TTC549 (cell line): Measurements from ENCODE around the gene PLK1.
A peak's percentile ranks its signal among the peaks of the same experiment; 100 is the strongest.
"Not testable (repeated sequence)": the region's sequence is repeated elsewhere in the genome, so short reads cannot be mapped to it uniquely, and the experiment has no call there.

ENCODE experiments used
- FAIRE-seq: peaks from 2 replicates; lab custom pipeline; 2012; peaks lifted over from hg19 to GRCh38; lab: Jason Lieb, UNC

The PLK1 gene

GRCh38 chr16:23678430-23679273 lies at the start of gene PLK1:
TSS of gene PLK1 (plus strand) at chr16:23678889. CDS start at chr16:23678933, 44 bp downstream.
- FAIRE-seq = peak; percentile 34

GRCh38 chr16:23629516-23629915 lies 49.2 kb upstream of the PLK1 start:
- no peak for FAIRE-seq

- not testable (repeated sequence) for FAIRE-seq
Measured at GRCh38 chr16:23631874-23632273, 46.8 kb upstream of the PLK1 start.

- no peak for FAIRE-seq
Measured at GRCh38 chr16:23634461-23635036, 44.1 kb upstream of the PLK1 start.

- no peak for FAIRE-seq
Measured at GRCh38 chr16:23635958-23636357, 42.7 kb upstream of the PLK1 start.

DNA sequence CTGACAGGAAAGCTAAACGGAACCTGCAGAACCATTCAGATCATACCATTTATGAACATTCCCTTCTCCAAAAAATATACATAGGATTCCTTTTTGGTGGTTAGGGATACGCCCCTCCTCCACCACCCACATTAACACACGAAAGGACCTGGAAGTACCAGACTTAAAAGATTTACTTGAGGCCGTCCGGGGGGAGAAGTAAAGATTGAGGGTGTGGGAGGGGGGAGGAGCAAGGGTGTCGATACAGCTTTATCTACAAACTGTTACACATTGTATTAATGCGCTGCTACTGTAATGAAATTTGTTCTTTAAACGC lies 38.1 kb upstream of the PLK1 start:
- no peak for FAIRE-seq

GRCh38 chr16:23640931-23641765 lies 37.5 kb upstream of the PLK1 start, which contains the start of the genes DCTN5 and PALB2:
TSS of gene DCTN5 (plus strand) at chr16:23641466. CDS start at chr16:23641543, 77 bp downstream.
TSS of gene PALB2 (minus strand) at chr16:23641310. CDS start at chr16:23641157, 153 bp downstream.
- no peak for FAIRE-seq

DNA sequence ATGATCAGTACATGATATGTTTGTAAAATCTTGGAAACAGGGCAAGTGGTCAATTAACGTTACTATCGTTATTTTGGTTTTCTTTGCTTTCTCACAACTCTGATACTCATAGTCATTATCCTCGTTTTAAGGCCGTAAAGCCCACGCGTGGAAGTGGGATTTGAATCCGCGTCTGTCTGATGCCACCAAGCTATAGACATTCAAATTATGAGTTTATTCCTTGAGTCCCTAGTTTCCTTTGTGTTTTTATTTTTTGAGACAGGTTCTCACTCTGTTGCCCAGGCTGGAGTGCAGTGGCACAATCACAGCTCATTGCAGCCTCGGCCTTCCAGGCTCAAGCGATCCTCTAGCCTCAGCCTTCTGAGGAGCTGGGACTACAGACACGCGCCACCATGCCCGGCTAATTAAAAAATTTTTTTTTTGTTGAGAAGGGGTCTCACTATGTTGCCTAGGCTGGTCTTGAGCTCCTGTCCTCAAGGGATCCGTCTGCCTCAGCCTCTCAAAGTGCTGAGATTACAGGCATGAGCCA lies 36.4 kb upstream of the PLK1 start:
- FAIRE-seq = no peak

GRCh38 chr16:23650674-23651416 lies 27.8 kb upstream of the PLK1 start:
- no peak for FAIRE-seq

DNA sequence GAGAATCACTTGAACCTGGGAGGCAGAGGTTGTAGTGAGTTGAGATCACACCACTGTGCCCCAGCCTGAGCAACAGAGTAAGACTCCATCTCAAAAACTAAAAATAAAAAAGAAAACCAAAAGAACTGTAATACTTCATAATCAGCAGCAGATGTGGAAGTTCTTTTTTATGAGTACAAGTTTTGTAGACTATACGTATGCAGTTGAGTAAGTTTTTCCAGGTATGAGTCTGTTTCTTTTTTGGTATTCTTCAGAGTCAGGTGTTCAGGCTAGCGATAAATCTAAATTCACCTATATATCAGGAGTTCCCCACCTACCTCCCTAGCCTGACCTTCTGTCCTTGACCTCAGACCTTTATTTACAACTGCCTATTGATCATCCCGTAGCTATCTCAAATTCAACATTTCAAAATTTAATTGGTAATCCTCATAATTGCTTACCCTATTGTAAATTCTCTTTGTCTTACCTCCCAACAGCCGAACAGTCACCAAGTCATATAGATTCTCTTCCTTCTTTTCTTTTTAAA lies 26.7 kb upstream of the PLK1 start:
- FAIRE-seq = no peak

GRCh38 chr16:23663918-23664317 lies 14.8 kb upstream of the PLK1 start:
- no peak for FAIRE-seq

GRCh38 chr16:23666571-23667354 lies 11.9 kb upstream of the PLK1 start:
- no peak for FAIRE-seq

GRCh38 chr16:23667355-23667659 lies 11.4 kb upstream of the PLK1 start:
- FAIRE-seq = no peak

DNA sequence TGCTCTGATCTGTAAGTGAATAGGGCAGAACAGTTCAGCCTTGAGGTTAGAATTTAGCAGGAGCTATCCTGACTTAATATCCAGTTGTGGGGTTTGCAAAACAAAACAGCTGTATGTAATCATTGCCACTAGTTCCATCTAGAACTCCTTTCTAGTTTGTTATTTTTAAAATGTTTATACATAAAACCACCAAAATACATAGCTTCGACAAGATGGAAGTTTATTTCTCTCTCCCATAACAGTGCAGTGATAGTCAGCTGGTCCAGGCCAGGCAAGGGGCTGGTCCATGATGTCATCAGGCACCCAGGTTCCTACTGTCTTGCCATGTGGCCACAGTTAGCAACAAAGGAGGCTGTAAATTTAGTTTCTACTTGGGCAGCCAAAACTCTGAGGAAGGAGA lies 10.5 kb upstream of the PLK1 start:
- no peak for FAIRE-seq

DNA sequence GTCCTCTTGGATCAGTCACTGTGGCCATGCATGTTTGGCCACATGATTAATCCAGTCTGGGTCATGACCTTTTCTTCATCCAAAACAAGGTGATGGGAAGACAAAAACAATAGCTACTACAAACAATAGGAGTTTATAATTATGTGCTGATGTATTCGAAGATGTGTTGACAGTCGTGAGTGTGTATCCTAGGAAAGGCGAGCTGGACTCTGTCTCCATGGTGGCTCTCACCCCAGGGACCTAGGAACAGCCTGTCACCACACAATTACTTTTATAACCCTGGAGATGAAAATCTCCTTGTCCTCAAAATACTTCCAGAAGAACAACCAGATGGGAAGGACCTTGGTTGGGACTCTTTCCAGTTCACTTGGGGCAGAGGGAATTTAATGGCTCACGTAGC lies 9.8 kb upstream of the PLK1 start:
- FAIRE-seq = no peak

DNA sequence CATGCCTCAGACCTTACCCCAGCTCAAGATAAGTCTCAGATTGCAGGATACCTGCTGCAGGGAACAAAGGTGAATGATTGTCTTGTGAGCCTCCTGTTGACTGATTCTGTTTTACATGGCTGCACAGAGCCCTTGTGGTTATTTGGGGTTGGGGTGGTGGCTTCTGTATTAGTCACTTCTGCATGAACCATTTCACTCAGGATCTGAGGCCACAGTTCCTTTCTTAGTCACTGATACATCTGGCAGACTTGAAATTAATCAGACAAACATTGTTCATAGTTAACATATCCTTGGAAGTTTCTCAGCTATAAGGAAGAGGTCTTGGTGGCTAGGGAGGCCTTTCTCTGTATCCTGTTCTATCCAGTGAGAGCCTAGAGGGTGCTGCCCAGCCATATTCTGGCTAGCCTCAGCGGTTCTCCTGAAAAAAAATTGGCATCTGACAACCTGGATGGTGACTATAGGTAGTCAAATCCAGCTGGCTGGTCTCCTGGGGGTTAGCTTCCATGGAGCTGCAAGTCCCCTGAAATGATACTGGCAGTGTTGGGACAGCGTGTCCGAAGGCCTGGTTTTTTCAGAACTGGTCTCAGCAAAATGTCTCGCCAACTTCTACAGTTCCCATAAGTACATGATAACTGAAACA lies 8.4 kb upstream of the PLK1 start:
- FAIRE-seq = no peak

DNA sequence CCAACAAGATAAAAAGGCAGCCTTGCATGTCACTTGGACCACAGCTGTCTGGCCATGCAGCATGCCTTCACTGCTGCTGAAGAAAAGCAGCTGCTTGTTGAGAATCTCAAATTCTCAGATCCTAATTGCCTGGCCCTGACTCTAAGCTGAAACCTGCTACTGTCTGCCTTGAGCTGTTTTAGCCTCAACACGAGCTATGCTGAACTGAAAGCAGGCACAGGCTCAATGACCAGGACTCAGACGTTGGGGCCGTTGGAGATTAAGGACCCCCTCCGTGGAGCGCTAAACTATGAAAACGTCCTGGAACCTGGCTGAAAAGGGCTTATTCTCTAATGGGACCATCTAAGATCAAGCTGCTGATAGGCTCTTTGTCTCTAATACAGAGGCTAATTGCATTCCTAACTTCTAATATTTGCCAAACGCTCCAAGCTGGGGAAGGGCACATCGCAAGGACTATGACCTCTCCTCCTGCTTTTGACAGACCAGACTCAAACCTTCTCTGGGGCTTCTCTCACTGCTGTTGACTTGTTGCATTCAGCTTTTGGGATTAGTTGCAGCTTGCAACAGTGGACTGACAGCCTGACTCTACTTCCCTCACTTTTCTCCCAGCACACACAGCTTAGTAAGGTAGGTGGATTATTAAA lies 4.6 kb upstream of the PLK1 start:
- no peak for FAIRE-seq

GRCh38 chr16:23676924-23677480 lies 1.7 kb upstream of the PLK1 start:
- no peak for FAIRE-seq

DNA sequence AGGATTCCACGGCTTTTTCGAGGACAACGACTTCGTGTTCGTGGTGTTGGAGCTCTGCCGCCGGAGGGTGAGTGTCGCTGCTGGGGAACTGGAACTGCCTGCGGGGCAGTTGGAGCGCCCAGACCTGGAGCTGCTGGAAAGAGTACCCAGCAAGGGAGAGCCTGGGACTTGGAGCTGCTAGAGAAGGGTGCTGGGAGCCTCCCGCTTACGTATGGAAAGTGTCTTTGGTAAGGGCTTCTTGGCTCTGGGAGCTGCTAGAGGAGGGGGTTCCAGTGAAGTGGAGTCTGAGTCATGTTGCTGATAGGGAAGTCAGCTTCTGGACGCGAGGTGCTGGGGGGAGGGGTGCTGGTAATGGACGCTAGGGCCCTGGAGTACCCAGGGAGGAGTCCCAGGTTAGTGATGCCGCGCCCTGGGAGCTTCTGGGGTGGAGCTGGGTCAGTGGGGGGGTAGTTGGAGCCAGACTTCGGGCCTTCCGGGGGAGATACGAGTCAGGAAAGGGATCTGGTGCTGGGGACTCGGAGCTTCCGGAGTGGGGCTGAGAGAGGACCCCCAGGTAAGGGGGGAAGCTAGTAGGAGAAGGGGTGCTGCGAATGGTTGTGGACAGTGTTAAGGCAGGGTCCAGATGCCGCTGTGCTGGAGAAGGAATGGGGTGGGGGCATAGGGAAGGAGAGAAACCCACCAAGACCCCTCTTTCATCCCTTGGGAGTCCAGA lies 741 bp downstream of the PLK1 start:
- no peak for FAIRE-seq
